Colonic mucosa (tissue), 4 donors: ENCODE results near the gene DIRAS2. TPM values are rescaled to one million over a fixed set of nuclear protein-coding genes. Genes with fewer than 3 reads are reported as not detected.

Experiments
- DNase-seq: peaks from one replicate; pipeline ENCODE4 v3.0.0-alpha.2; 2020
- H3K27ac ChIP-seq: fragments of 200-600 bp; one replicate; pipeline ENCODE4 v1.8.0; 2021
- H3K27me3 ChIP-seq: fragments of 200-600 bp; one replicate; pipeline ENCODE4 v1.8.0; 2021
- H3K36me3 ChIP-seq: fragments of 200-600 bp; one replicate; pipeline ENCODE4 v1.8.0; 2021
- H3K4me1 ChIP-seq: fragments of 200-600 bp; one replicate; pipeline ENCODE4 v1.8.0; 2021; ENCODE audit warnings: mild to moderate bottlenecking
- H3K4me3 ChIP-seq: fragments of 200-600 bp; one replicate; pipeline ENCODE4 v1.8.0; 2021
- H3K9ac ChIP-seq, 2 donors: one replicate each; pipeline ENCODE4 v1.7.0; 2013; ENCODE audit warnings: control low read depth in 2 of 2, low read depth in 2 of 2, low read length in 2 of 2
- H3K9me3 ChIP-seq: fragments of 200-600 bp; one replicate; pipeline ENCODE4 v1.8.0; 2021
- intact Hi-C: fragments of 100-400 bp; cut with DNase I; formaldehyde crosslinking; loops from one replicate; pipeline ENCODE4 v1.14.1; 2022
- total RNA-seq, 2 donors: library from RNA; stranded (reverse); fragmentation: NEBNext Ultra II Directional in 1 of 2; extraction: Animal tissue kit (Norgen Biotek cat#: 25700) in 1 of 2; gene quantifications; one replicate each; pipeline ENCODE4 v1.2.1, GENCODE V29; 2021
- TF ChIP-seq, protein P1 (sequence below): fragments of 200-600 bp; IDR thresholded peaks from one replicate; pipeline ENCODE4 v1.8.0; 2022; ENCODE audit warnings: antibody characterized with exemption, mild to moderate bottlenecking
- donor health status: healthy.
- donor health status: DM: no; HTN: no; CAD: no.
- donor health status: DM: no; HTN: no; CAD: no.

The DIRAS2 gene
- total RNA-seq, 2 donors from 2014 or later: 0.40 TPM; not detected in 1

DNA sequence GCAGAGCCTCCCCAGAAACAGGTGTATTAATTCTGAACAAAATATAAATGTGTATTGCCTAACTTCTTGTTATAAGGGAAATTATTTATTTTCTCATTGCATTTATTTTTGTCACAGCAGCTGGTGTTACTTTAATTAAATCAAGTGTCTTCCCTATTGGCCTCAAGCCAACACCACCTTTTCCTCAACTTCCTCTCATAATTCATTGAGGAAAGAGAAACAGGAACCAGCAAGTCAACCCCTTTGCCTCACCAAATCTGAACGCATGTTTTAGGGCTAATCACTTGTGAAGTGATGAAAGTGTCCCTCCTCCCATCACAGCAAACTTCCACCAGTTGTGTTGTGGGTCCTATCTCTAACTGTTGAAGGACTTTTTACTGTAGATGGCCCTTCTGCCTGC, 73.1 kb downstream of the DIRAS2 start:
- Histone ChIP-seq H3K36me3 (no peaks in the 10 kb centered on the region), H3K9me3 (no peaks in the 10 kb centered on the region)
- DNase-seq: no peak

DNA sequence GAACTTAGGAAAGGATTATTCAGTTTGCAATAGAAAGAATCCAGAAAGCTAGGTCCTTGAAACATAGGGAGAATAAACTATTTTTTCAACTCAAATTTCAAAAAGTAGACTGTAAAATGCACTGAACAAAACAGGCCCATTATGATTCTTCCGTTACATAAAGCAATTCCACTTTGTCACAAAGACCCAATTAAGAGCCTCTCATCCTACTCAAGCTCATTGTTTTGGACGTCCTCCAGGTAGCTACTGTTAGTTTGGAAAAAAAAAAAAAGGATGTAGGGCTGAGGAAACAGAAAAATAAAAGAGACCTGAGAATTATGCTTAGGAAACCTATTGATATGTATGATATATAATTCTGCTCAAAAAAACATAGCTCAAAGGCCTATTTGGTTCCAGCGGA, 74.0 kb downstream of the DIRAS2 start:
- Histone ChIP-seq H3K9me3 (no peaks in the 10 kb centered on the region), H3K9ac (no peak overlapping the region), H3K4me3 (no peak overlapping the region), H3K4me1 (no peaks in the 10 kb centered on the region), H3K27ac (no peak overlapping the region), H3K27me3 (no peaks in the 10 kb centered on the region), H3K36me3 (no peaks in the 10 kb centered on the region)
- intact Hi-C loops: no loop called here
- TF ChIP-seq, protein P1, sequence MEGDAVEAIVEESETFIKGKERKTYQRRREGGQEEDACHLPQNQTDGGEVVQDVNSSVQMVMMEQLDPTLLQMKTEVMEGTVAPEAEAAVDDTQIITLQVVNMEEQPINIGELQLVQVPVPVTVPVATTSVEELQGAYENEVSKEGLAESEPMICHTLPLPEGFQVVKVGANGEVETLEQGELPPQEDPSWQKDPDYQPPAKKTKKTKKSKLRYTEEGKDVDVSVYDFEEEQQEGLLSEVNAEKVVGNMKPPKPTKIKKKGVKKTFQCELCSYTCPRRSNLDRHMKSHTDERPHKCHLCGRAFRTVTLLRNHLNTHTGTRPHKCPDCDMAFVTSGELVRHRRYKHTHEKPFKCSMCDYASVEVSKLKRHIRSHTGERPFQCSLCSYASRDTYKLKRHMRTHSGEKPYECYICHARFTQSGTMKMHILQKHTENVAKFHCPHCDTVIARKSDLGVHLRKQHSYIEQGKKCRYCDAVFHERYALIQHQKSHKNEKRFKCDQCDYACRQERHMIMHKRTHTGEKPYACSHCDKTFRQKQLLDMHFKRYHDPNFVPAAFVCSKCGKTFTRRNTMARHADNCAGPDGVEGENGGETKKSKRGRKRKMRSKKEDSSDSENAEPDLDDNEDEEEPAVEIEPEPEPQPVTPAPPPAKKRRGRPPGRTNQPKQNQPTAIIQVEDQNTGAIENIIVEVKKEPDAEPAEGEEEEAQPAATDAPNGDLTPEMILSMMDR: no peak
- no peak for DNase-seq

More for the DNA sequence above, 73.1 kb downstream of the DIRAS2 start:
- intact Hi-C loops: no loop called here
- no peak overlapping the region for H3K9ac ChIP-seq
- no peak overlapping the region for H3K27ac ChIP-seq
- H3K4me3 ChIP-seq: no peak overlapping the region
- H3K27me3 ChIP-seq: no peaks in the 10 kb centered on the region
- H3K4me1 ChIP-seq: no peaks in the 10 kb centered on the region
- TF ChIP-seq, protein P1: no peak

DNA sequence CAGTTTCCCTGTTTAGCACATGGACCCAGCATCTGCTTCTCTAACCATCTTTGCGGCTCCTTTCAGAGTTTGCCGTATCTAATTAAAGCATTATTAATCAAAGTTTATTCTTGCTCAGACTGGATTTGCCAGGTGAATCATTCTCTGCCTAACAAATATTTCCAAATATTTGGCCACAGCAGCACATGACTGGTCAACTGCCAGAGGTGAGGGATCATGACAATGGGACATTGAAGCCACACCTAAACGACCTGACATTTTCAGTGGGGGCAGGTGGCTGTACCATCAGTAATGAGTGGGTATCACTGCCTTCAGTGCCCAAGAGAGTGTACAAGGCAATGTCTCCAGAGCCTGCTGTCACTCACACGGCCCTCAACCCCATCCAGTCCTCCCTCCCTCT, 80.4 kb downstream of the DIRAS2 start:
- Histone ChIP-seq H3K27me3 (no peaks in the 10 kb centered on the region), H3K4me3 (no peak overlapping the region), H3K9me3 (no peaks in the 10 kb centered on the region), H3K9ac (no peak overlapping the region), H3K27ac (no peak overlapping the region), H3K4me1 (no peaks in the 10 kb centered on the region), H3K36me3 (no peaks in the 10 kb centered on the region)
- DNase-seq: no peak
- intact Hi-C loops: no loop called here
- TF ChIP-seq, protein P1: no peak

Other genes starting within 250 kb of the DIRAS2 start
- gene SYK, start 159.0 kb upstream of the DIRAS2 start, total RNA-seq: 10 to 100 TPM; 58.1 to 92.6 TPM